ENCODE results near the gene HINFP.

HINFP gene

DNA sequence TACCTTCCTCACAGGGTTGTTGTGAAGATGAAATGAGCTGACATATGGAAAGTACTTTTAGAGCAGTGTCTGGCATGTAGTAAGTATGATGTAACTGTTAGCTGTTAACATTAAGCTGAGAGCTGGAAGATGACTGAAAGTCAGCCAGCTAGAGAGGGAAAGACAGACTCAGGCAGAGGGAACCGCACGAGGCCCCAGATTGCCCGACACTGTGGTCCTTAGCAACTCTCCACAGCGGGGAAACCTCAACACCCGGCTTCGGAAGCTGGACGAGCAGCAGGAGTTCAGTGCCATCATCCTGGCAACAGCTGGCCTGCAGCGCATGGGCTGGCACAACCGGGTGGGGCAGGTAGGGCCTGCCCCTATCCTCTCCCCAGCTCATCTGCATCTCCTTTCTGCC lies 30.2 kb upstream of the HINFP start:
- TF ChIP-seq POLR2AphosphoS5 (IDR thresholded peaks at IDR 0.05; ENCODE audit: low read depth, low read length), result 0 out of 2 replicates have a peak, but pooled peaks have one; percentile 44
- TF ChIP-seq TAF1 (IDR thresholded peaks at IDR 0.05; ENCODE audit: borderline replicate concordance, low read depth, low read length), result no peak
- no peak for FAIRE-seq

DNA sequence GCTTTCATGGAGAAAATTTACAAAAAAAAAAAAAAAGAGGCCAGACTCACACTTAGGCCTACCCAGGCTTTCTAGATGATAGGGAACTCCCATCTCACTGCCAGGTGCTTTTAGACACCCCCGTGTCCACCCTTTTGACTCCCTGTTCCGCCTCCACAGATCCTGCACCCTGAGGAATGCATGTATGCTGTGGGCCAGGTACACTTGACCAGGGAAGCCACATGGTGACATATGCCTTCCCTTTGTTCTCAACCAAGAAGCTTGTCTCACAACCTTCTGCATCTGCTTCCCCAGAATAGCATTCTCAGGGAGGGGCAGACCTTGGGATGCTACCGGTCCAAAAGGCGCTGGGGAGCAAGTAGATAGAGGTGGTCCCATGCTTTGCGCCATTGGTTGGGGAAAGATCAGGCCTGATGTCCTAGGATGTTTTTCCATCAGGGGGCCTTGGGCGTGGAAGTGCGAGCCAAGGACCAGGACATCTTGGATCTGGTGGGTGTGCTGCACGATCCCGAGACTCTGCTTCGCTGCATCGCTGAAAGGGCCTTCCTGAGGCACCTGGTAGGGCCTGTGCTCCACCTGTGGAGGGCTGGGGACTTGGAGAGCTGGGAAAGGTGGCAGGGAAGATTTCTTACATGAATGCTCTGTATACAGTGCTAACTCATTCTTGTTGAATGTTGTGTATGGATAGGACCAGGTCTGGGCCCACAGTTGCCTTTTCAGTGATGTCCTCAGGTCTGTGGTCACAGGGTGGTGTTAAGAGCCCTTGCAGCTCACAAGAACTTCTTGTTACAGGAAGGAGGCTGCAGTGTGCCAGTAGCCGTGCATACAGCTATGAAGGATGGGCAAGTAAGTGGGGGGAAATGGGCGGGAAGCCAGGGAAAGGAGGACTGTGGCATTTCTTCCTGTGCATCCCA lies 29.2 kb upstream of the HINFP start:
- no peak for DNase-seq (ENCODE audit: insufficient read length)
- peak; percentile 21 for FAIRE-seq

More for the DNA sequence above, 30.2 kb upstream of the HINFP start:
- no peak for DNase-seq (ENCODE audit: insufficient read length)

DNA sequence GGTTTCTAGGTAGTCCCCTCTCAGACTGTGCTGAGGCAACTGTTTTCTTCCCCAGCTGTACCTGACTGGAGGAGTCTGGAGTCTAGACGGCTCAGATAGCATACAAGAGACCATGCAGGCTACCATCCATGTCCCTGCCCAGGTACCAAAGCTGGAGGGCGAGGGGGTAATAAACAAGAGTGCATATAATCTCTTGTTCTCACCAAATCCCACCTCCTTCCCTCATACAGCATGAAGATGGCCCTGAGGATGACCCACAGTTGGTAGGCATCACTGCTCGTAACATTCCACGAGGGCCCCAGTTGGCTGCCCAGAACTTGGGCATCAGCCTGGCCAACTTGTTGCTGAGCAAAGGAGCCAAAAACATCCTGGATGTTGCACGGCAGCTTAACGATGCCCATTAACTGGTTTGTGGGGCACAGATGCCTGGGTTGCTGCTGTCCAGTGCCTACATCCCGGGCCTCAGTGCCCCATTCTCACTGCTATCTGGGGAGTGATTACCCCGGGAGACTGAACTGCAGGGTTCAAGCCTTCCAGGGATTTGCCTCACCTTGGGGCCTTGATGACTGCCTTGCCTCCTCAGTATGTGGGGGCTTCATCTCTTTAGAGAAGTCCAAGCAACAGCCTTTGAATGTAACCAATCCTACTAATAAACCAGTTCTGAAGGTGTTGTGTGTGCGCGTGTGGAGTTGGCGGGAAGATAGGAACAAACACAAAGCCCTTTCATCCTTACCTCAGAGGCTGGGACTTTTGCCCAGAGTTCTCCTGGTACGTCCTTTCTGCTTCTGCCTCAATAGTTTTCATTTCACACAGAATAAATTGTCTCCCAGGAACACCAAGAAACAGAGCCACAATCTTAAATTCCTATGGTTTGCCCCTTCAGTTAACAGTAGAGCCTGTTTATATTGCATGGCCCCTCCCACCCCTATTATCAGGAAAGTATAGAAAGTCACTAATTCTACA lies 28.2 kb upstream of the HINFP start:
- TF ChIP-seq TAF1 (IDR thresholded peaks at IDR 0.05; ENCODE audit: borderline replicate concordance, low read depth, low read length) (no peak), POLR2A (IDR thresholded peaks at IDR 0.05; ENCODE audit: low read depth, low read length) (peak; percentile 59; the same call in 1 of the 2 replicates), POLR2AphosphoS5 (IDR thresholded peaks at IDR 0.05; ENCODE audit: low read depth, low read length) (peak; percentile 78)
- peak; percentile 60 for FAIRE-seq
- no peak for DNase-seq (ENCODE audit: insufficient read length)

More for the DNA sequence above, 29.2 kb upstream of the HINFP start:
- TF ChIP-seq POLR2A (IDR thresholded peaks at IDR 0.05; ENCODE audit: low read depth, low read length) (peak; percentile 48), POLR2AphosphoS5 (IDR thresholded peaks at IDR 0.05; ENCODE audit: low read depth, low read length) (no peak)

DNA sequence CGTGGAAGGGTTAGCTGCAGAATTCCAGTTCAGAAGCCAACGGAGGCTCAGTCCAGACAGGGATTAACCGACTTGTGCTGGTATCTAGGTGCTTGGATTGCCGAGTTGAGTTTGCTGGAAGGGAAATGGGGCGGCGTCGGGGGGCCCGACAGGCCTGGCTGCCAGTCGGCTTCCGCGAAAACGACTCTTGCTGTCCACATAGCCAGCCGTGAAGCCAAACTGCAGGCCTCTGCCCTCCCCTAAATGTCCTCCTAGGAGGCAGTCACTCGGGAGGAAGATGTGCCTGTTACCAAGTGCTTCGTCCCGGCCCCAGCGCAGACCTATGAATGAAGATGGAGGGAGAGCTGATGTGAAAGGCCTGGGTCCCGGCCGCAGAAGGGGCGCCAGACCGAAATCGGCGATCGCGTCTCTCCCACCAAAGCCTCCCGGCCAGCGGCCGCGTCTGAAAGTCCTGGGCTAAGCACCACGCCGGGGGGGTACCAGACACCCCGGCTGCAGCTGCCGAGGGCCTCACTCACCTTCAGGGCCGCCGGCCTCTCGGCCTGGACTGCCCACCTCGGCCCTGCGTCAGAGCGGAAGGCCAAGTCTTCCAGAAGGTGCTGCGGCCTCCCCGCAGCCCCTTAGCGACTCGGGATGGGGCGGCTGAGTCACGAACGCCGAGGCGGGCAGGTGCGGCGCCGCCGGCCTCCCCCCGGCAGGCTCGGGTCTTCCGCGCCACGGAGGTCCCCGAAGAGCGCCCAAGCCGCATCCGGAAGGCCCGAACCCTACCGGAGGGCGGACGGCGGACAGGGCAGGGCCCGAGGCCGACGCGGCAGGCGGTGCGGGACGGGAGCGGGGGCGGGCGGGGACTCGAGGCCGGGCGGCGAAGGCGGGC lies 27.2 kb upstream of the HINFP start:
- no peak for DNase-seq (ENCODE audit: insufficient read length)
- TF ChIP-seq POLR2A (IDR thresholded peaks at IDR 0.05; ENCODE audit: low read depth, low read length) (peak; percentile 43; the same call in 1 of the 2 replicates), TAF1 (IDR thresholded peaks at IDR 0.05; ENCODE audit: borderline replicate concordance, low read depth, low read length) (no peak)
- peak; percentile 81 for FAIRE-seq

DNA sequence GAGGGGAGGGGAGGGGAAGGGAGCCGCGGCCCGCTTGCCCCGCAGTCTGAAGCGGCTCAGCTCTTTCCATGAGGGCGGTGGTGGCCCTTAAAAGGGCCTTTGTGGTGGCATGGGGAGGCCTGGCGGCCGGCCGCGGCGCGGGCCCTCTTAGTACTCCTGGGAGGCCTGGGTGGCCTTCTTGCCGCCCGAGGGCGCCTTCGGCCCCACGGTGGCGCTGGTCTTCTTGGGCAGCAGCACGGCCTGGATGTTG lies 26.6 kb upstream of the HINFP start:
- no peak for TF ChIP-seq POLR2AphosphoS5 (IDR thresholded peaks at IDR 0.05; ENCODE audit: low read depth, low read length)
- TF ChIP-seq POLR2A (IDR thresholded peaks at IDR 0.05; ENCODE audit: low read depth, low read length), result no peak
- no peak for TF ChIP-seq TAF1 (IDR thresholded peaks at IDR 0.05; ENCODE audit: borderline replicate concordance, low read depth, low read length)
- no peak for FAIRE-seq
- DNase-seq (ENCODE audit: insufficient read length), result no peak

DNA sequence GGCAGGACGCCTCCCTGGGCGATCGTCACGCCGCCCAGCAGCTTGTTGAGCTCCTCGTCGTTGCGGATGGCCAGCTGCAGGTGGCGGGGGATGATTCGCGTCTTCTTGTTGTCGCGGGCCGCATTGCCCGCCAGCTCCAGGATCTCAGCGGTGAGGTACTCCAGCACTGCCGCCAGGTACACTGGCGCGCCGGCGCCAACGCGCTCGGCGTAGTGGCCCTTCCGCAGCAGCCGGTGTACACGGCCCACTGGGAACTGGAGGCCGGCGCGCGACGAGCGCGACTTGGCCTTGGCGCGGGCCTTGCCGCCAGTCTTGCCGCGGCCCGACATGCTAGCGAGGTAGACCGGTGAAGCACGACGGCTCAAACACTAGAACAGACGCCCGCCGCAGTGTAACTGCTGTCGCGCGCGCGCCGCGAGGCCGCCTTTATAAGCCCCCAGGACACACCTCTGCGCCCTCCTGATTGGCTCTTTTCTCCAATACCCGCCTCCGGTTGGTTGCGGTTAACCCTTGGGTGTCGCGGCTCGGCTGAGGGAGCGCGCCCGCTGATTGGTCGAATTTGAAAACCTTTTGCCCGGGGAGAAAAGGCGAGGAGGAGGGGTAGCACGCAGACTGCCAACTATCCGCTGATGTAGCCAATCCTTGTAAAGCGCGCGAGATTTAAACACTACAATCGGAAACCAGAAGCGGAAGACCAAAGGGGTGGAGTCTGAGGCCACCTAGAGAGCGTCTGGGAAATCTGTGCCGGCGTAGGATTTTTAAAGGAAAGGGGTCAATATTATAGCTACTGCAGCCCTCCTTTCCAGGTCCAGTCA lies 26.1 kb upstream of the HINFP start:
- DNase-seq (ENCODE audit: insufficient read length) (peak; percentile 97), FAIRE-seq (peak; percentile 99)

DNA sequence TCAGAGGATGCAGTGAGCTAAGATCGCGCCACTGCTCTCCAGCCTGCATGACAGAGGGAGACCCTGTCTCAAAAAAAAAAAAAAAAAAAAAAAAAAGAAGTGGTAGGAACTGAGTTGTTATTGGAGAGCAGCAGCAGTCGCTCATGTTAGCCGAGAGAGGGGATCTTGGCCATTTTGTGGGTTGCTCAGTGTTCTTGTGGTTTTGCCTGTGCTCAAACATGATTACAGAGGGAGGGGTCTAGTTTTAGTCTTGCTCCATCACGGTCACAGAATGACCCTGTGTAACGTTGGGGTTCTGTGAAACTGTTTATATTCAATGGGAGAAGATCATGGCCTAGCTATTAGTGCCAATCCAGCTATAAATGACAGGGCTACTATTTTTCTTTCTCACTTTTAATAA lies 21.7 kb upstream of the HINFP start:
- no peak for DNase-seq (ENCODE audit: insufficient read length)
- FAIRE-seq, result peak; percentile 82
- TF ChIP-seq POLR2A (IDR thresholded peaks at IDR 0.05; ENCODE audit: low read depth, low read length), result no peak
- no peak for TF ChIP-seq POLR2AphosphoS5 (IDR thresholded peaks at IDR 0.05; ENCODE audit: low read depth, low read length)
- TF ChIP-seq TAF1 (IDR thresholded peaks at IDR 0.05; ENCODE audit: borderline replicate concordance, low read depth, low read length), result no peak

More for the DNA sequence above, 26.1 kb upstream of the HINFP start:
- peak; percentile 98 for TF ChIP-seq TAF1 (IDR thresholded peaks at IDR 0.05; ENCODE audit: borderline replicate concordance, low read depth, low read length)
- peak; percentile 100 for TF ChIP-seq POLR2A (IDR thresholded peaks at IDR 0.05; ENCODE audit: low read depth, low read length)
- TF ChIP-seq POLR2AphosphoS5 (IDR thresholded peaks at IDR 0.05; ENCODE audit: low read depth, low read length), result peak; percentile 100

DNA sequence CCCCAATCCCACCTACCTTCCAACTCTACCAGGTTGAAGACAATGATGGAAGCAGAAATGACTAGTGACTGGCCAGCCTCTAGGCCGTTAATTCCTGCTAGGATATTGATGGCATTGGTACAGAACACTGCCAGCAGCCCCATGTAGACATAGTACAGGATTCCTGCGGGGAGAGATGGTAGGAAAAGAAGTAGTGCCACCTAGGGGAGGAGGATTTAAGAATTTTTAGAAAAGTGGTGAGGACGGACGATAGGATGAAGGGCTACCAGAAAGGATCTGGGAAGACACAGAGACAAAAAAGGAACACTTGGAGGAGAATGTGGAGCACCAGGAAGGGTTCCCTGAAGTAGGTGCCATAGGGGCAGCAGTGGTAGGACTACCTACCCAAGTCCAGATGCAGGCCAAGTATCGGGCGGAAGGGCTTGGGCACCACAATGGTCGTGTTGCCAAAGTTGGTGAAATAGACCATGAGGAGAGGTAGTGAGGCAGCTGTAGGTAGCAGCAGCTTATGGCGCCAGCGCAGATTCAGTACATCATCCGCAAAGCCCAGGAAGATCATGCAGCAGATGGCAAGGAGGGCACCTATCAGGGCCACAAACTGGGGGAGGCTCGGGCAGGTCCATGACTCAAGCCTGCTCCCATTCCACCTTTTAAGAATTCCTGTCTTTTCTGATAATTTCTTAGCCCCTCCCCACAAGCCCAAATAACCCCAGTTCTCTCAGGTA lies 21.0 kb upstream of the HINFP start:
- DNase-seq (ENCODE audit: insufficient read length) (no peak), FAIRE-seq (peak; percentile 50)
- TF ChIP-seq POLR2A (IDR thresholded peaks at IDR 0.05; ENCODE audit: low read depth, low read length), result no peak
- TF ChIP-seq POLR2AphosphoS5 (IDR thresholded peaks at IDR 0.05; ENCODE audit: low read depth, low read length), result no peak
- TF ChIP-seq TAF1 (IDR thresholded peaks at IDR 0.05; ENCODE audit: borderline replicate concordance, low read depth, low read length), result no peak

DNA sequence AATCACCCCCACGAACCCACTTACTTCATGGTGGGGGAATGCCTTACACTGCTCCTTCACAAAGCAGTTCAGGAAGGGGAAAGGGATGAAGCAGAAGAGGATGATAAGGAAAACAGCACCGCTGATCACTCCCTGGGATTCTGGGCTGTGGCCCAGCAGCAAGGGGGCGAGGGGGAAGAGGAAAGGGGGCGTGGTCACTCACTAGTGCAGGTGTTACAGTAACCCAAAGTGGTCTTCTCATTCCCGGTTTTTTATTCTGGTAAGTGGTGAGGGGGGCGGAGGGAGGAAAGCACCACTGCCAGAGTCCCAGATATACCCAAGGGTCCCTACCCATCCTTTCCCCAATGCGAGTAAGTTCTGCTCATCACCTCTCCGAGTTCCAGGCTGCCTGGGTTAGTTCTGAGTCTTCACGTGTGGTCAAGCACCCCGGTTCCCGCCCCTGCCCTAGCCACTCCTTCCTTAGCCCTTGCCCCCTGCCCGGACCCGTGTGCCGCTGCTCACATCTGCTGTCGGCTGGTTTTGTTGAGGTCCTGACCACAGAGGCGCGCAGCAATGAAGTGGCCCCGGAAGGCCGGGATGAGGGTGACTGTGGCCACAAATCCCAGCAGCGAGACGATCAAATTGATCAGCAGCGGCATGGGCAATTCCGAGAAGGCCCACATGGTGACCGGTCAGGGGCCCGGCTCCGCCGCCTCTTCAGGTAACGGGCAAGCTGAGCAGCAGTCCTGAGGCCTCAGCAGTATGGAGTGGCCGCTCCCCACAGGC lies 20.2 kb upstream of the HINFP start:
- FAIRE-seq (no peak), DNase-seq (ENCODE audit: insufficient read length) (no peak)
- no peak for TF ChIP-seq POLR2AphosphoS5 (IDR thresholded peaks at IDR 0.05; ENCODE audit: low read depth, low read length)
- no peak for TF ChIP-seq TAF1 (IDR thresholded peaks at IDR 0.05; ENCODE audit: borderline replicate concordance, low read depth, low read length)
- TF ChIP-seq POLR2A (IDR thresholded peaks at IDR 0.05; ENCODE audit: low read depth, low read length), result no peak
